Measurements from ENCODE around the gene FGF18. TPM values are rescaled to one million over a fixed set of nuclear protein-coding genes. Genes with fewer than 3 reads are reported as not detected.
A peak's percentile ranks its signal among the peaks of the same experiment; 100 is the strongest.

The FGF18 gene
- total RNA-seq, 1 experiment from 2014 or later = 2.1 TPM

DNA sequence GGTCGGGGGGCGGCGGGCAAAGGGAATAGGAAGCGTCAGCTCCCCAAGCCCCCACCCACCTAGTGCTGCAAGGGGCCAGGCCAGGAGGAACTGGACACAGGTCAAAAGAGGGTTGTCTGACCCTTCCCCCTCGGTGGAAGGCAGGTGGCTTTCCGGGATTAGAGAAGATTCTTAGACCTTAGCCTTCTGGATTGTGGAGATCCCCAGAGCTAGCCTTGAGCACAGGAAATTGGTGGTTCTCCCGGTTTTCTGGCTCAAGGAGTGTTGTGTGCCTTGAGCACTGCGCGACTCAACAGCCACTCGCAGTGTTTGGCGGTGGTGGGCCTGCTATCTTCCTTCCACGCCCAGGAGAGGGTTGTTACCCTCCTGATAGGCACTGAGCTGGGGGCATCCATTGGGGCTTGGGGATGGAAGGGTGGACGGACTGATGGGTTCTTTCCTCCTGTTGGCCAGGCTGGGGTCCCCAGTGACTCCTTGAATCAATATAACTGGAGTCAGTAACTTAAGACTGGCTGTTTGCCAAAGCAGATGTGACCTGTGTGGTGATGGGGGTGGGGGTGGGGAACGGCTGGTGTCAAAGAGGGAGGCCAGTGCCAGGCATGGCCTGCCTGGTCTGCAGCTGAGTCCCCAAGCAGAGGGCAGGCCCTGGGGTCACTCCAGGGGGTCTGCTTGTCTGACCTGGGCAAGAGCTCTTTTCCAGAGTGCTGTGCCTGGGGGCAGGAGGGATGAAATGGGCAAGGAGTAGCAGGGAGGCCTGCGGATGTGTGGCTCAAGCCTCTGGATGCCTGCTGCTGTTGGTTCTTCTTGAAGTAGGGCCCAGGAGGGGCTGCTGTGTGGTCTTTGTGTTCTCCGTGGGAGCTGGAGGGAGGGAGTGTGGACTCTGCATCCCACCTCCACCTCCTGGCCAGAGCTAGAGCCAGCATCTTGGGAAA is 2.1 kb downstream of the FGF18 start:
- CTCF ChIA-PET = no interaction called here
- TF ChIP-seq, protein P1, sequence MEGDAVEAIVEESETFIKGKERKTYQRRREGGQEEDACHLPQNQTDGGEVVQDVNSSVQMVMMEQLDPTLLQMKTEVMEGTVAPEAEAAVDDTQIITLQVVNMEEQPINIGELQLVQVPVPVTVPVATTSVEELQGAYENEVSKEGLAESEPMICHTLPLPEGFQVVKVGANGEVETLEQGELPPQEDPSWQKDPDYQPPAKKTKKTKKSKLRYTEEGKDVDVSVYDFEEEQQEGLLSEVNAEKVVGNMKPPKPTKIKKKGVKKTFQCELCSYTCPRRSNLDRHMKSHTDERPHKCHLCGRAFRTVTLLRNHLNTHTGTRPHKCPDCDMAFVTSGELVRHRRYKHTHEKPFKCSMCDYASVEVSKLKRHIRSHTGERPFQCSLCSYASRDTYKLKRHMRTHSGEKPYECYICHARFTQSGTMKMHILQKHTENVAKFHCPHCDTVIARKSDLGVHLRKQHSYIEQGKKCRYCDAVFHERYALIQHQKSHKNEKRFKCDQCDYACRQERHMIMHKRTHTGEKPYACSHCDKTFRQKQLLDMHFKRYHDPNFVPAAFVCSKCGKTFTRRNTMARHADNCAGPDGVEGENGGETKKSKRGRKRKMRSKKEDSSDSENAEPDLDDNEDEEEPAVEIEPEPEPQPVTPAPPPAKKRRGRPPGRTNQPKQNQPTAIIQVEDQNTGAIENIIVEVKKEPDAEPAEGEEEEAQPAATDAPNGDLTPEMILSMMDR (IDR thresholded peaks at IDR 0.05; ENCODE audit: insufficient read depth in 1 of 2, low read depth in 1 of 2, low read length in 1 of 2, severe bottlenecking in 1 of 2, unreplicated experiment in 1 of 2) = no peak

DNA sequence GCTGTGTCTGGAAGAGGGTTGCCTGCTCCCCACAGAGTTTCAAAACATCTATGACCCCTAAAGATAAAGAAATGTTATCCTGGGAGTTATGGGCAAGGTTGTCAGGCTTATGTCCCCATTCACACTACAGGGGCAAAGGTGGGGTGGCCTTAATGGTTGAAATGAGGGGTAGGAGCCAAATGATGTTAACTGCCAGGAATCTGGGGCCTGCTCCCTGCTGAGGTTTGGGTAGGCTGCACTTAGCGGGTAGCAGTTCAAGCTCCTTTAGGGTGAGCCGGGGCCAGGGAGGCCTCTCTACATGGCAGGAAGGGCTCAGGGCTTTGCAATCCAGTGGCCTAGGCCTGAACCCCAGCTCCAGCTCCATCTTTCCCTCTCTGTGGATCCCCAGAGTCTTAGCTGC is 3.0 kb downstream of the FGF18 start:
- Histone ChIP-seq H3K4me3 (ENCODE audit: low read depth, low read length) (no peak overlapping the region), H3K27me3 (replicated peaks; ENCODE audit: control insufficient read depth, insufficient read depth, low read length) (no peaks in the 10 kb centered on the region), H3K4me1 (peaks cover 24% of the 10 kb centered on the region), H3K36me3 (ENCODE audit: control insufficient read depth, insufficient read depth, low read length) (no peaks in the 10 kb centered on the region), H3K9me3 (no peaks in the 10 kb centered on the region)
- TF ChIP-seq, protein P1 (IDR thresholded peaks at IDR 0.05; ENCODE audit: insufficient read depth in 1 of 2, low read depth in 1 of 2, low read length in 1 of 2, severe bottlenecking in 1 of 2, unreplicated experiment in 1 of 2) = no peak
- Mint-ChIP-seq H3K27me3 (ENCODE audit: insufficient read depth, unreplicated experiment) (no peaks in the 10 kb centered on the region), H3K9me3 (ENCODE audit: unreplicated experiment) (no peaks in the 10 kb centered on the region), H3K36me3 (ENCODE audit: insufficient read depth, unreplicated experiment) (peaks cover 33% of the 10 kb centered on the region), H3K4me3 (ENCODE audit: unreplicated experiment) (no peak overlapping the region), H3K27ac (ENCODE audit: unreplicated experiment) (no peak overlapping the region), H3K4me1 (ENCODE audit: low read depth, unreplicated experiment) (peaks cover 10% of the 10 kb centered on the region)
- POLR2A ChIA-PET = no interaction called here
- peak in 1 of 2 experiments; percentile 15 for DNase-seq
- intact Hi-C loops (cut with micrococcal nuclease; ENCODE audit: unreplicated experiment) = no loop called here
- CTCF ChIA-PET = no interaction called here
- no TSS peak for BruUV-seq (replicated peaks)

More for the DNA sequence above, 2.1 kb downstream of the FGF18 start:
- intact Hi-C loops (cut with micrococcal nuclease; ENCODE audit: unreplicated experiment) = no loop called here
- H3K36me3 ChIP-seq (ENCODE audit: control insufficient read depth, insufficient read depth, low read length) = no peaks in the 10 kb centered on the region
- DNase-seq = peak in 1 of 2 experiments; percentile 30
- Mint-ChIP-seq H3K4me3 (ENCODE audit: unreplicated experiment) (peak overlapping the region; percentile 93), H3K36me3 (ENCODE audit: insufficient read depth, unreplicated experiment) (peaks cover 42% of the 10 kb centered on the region), H3K27ac (ENCODE audit: unreplicated experiment) (no peak overlapping the region), H3K9me3 (ENCODE audit: unreplicated experiment) (no peaks in the 10 kb centered on the region), H3K27me3 (ENCODE audit: insufficient read depth, unreplicated experiment) (no peaks in the 10 kb centered on the region), H3K4me1 (ENCODE audit: low read depth, unreplicated experiment) (peaks cover 18% of the 10 kb centered on the region)
- H3K4me3 ChIP-seq (ENCODE audit: low read depth, low read length) = no peak overlapping the region
- H3K4me1 ChIP-seq = peaks cover 24% of the 10 kb centered on the region
- no peaks in the 10 kb centered on the region for H3K9me3 ChIP-seq
- no TSS peak for BruUV-seq (replicated peaks)
- POLR2A ChIA-PET = no interaction called here
- no peaks in the 10 kb centered on the region for H3K27me3 ChIP-seq (replicated peaks; ENCODE audit: control insufficient read depth, insufficient read depth, low read length)

DNA sequence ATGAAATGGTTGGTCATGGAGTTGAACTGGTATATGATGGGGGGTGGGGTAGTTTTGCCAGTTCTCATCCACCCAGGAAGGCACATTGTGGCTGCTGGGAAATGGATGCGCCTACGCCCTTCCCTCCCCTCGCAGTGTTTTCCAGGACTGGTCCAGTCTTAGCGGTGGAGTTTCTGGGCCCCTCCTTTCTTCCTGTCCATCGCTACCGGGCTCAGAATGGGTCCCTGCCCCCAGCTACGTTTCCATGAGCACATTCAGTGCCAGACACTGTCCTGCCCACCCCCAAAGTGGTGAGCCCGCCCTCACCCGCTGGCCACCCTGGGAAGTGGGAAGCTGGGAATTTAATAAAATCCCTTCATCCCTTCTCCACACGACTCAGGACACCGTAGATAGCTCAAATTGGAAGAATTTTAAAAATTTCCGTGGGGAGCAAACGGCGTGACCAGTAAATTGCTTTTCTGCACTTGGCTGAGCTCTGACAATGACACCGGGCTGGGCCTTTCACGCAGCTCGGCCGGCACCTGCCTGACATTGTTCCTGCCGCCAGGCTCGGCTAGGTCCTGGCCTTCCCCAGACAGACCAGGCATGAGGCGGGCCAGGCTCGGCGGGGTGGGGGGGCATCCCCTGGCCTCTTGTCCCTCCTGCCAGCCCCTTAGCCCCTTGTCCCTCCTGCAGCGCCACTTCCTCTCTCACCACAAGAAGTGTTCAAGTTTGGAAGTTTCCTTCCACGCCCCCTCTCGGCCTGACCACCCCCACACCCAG is 3.6 kb downstream of the FGF18 start:
- Mint-ChIP-seq H3K4me1 (ENCODE audit: low read depth, unreplicated experiment) (peaks cover 10% of the 10 kb centered on the region), H3K9me3 (ENCODE audit: unreplicated experiment) (no peaks in the 10 kb centered on the region), H3K36me3 (ENCODE audit: insufficient read depth, unreplicated experiment) (peaks cover 29% of the 10 kb centered on the region), H3K27ac (ENCODE audit: unreplicated experiment) (no peak overlapping the region), H3K27me3 (ENCODE audit: insufficient read depth, unreplicated experiment) (no peaks in the 10 kb centered on the region), H3K4me3 (ENCODE audit: unreplicated experiment) (no peak overlapping the region)
- BruUV-seq (replicated peaks) = no TSS peak
- Histone ChIP-seq H3K27me3 (replicated peaks; ENCODE audit: control insufficient read depth, insufficient read depth, low read length) (no peaks in the 10 kb centered on the region), H3K9me3 (no peaks in the 10 kb centered on the region), H3K36me3 (ENCODE audit: control insufficient read depth, insufficient read depth, low read length) (no peaks in the 10 kb centered on the region), H3K4me3 (ENCODE audit: low read depth, low read length) (no peak overlapping the region), H3K4me1 (peaks cover 24% of the 10 kb centered on the region)
- POLR2A ChIA-PET = no interaction called here
- CTCF ChIA-PET = no interaction called here
- TF ChIP-seq, protein P1 (IDR thresholded peaks at IDR 0.05; ENCODE audit: insufficient read depth in 1 of 2, low read depth in 1 of 2, low read length in 1 of 2, severe bottlenecking in 1 of 2, unreplicated experiment in 1 of 2) = no peak
- intact Hi-C loops (cut with micrococcal nuclease; ENCODE audit: unreplicated experiment) = no loop called here
- peak in 1 of 2 experiments; percentile 26 for DNase-seq
